Endodermal cell (in vitro differentiated cells): Measurements from ENCODE around the gene USP47. TPM values are rescaled to one million over a fixed set of nuclear protein-coding genes. Genes with fewer than 3 reads are reported as not detected.

ENCODE experiments used
- DNase-seq: peaks from one replicate; pipeline ENCODE4 v3.0.0-alpha.2; 2017
- H3K27ac ChIP-seq: 2 replicates; pipeline ENCODE4 v1.5.1; 2013; ENCODE audit warnings: mild to moderate bottlenecking, low read depth, low read length, moderate library complexity
- H3K27me3 ChIP-seq: 2 replicates; pipeline ENCODE4 v1.6.1; 2013; ENCODE audit warnings: mild to moderate bottlenecking, low read length, moderate library complexity; ENCODE audit not compliant: insufficient read depth, control insufficient read depth, poor library complexity, severe bottlenecking
- H3K36me3 ChIP-seq: 2 replicates; pipeline ENCODE4 v1.7.0; 2013; ENCODE audit warnings: mild to moderate bottlenecking, low read length, moderate library complexity; ENCODE audit not compliant: control insufficient read depth, insufficient read depth
- H3K4me1 ChIP-seq: one replicate; pipeline ENCODE4 v1.7.0; 2013; ENCODE audit warnings: low read length; ENCODE audit not compliant: control insufficient read depth, insufficient read depth
- H3K4me3 ChIP-seq: 2 replicates; pipeline ENCODE4 v1.5.1; 2013; ENCODE audit warnings: mild to moderate bottlenecking, low read length, moderate library complexity
- H3K9ac ChIP-seq: 2 replicates; pipeline ENCODE4 v1.6.1; 2013; ENCODE audit warnings: mild to moderate bottlenecking, low read length, moderate library complexity; ENCODE audit not compliant: poor library complexity, severe bottlenecking; ENCODE audit errors: extremely low read depth
- H3K9me3 ChIP-seq: 2 replicates; pipeline ENCODE4 v1.6.1; 2013; ENCODE audit warnings: mild to moderate bottlenecking, low read length, moderate library complexity; ENCODE audit not compliant: control insufficient read depth
- H3K27ac Mint-ChIP-seq: 2 replicates; pipeline ENCODE4 v1.8.0; 2020; ENCODE audit warnings: mixed read lengths
- H3K27me3 Mint-ChIP-seq: 2 replicates; pipeline ENCODE4 v1.8.0; 2021; ENCODE audit warnings: mild to moderate bottlenecking, mixed read lengths; ENCODE audit not compliant: insufficient read depth
- H3K36me3 Mint-ChIP-seq: 2 replicates; pipeline ENCODE4 v1.8.0; 2020; ENCODE audit warnings: low read depth, mixed read lengths
- H3K4me1 Mint-ChIP-seq: 2 replicates; pipeline ENCODE4 v1.8.0; 2020; ENCODE audit warnings: mixed read lengths
- H3K4me3 Mint-ChIP-seq: 2 replicates; pipeline ENCODE4 v1.8.0; 2020; ENCODE audit warnings: mild to moderate bottlenecking, moderate library complexity, mixed read lengths
- H3K9me3 Mint-ChIP-seq: 2 replicates; pipeline ENCODE4 v1.8.0; 2020; ENCODE audit warnings: mild to moderate bottlenecking, mixed read lengths
- CTCF ChIP-seq: fragments of 200-600 bp; sonication (generic); conservative IDR thresholded peaks from 2 replicates; pipeline ENCODE4 v1.5.0; 2021; ENCODE audit warnings: antibody characterized with exemption, mild to moderate bottlenecking
- WGBS, 2 experiments: methylation state at CpG; one replicate each; pipeline versions ENCODE4 v1.1.5 to v1.1.7; 2013; ENCODE audit warnings: missing lambda C conversion rate in 2 of 2, mixed read lengths in 1 of 2; ENCODE audit not compliant: insufficient coverage in 1 of 2, insufficient read length in 1 of 2; 5-methylcytosine and 5-hydroxymethylcytosine counted together
- total RNA-seq, 2 donors: library from RNA; stranded (reverse); fragmentation: NEBNext Ultra II Directional in 1 of 2; extraction: Animal tissue kit (Norgen Biotek cat#: 25700) in 1 of 2; gene quantifications; 2 replicates in 1 of 2; 3 replicates in 1 of 2; pipeline ENCODE4 v1.2.1, GENCODE V29; 2021

USP47 gene
- total RNA-seq, 2 donors from 2014 or later = 26.3 to 26.9 TPM

- DNase-seq = no peak
- no peak overlapping the region for H3K27ac Mint-ChIP-seq
- no peak for TF ChIP-seq CTCF
- H3K9me3 Mint-ChIP-seq = no peaks in the 10 kb centered on the region
- Histone ChIP-seq H3K27me3 (peaks cover 20% of the 10 kb centered on the region), H3K4me1 (peaks cover 4% of the 10 kb centered on the region), H3K36me3 (peaks cover 26% of the 10 kb centered on the region), H3K9ac (no peak overlapping the region), H3K27ac (no peak overlapping the region), H3K4me3 (no peak overlapping the region), H3K9me3 (no peaks in the 10 kb centered on the region)
- peaks cover 20% of the 10 kb centered on the region for H3K27me3 Mint-ChIP-seq
- WGBS, 2 experiments = 92 to 96% methylated on average over 3 to 4 of the region's 4 CpGs
- peaks cover 12% of the 10 kb centered on the region for H3K4me1 Mint-ChIP-seq
- no peak overlapping the region for H3K4me3 Mint-ChIP-seq
- H3K36me3 Mint-ChIP-seq = peaks cover 18% of the 10 kb centered on the region
Measured at GRCh38 chr11:12005061-12005460, 163.3 kb downstream of the USP47 start.

GRCh38 chr11:12005476-12005875 lies 163.7 kb downstream of the USP47 start:
- Mint-ChIP-seq H3K4me3 (no peak overlapping the region), H3K27me3 (peaks cover 25% of the 10 kb centered on the region), H3K4me1 (peaks cover 12% of the 10 kb centered on the region), H3K36me3 (peaks cover 18% of the 10 kb centered on the region), H3K9me3 (no peaks in the 10 kb centered on the region), H3K27ac (no peak overlapping the region)
- TF ChIP-seq CTCF = no peak
- Histone ChIP-seq H3K27ac (no peak overlapping the region), H3K9me3 (no peaks in the 10 kb centered on the region), H3K27me3 (peaks cover 24% of the 10 kb centered on the region), H3K9ac (no peak overlapping the region), H3K36me3 (peaks cover 26% of the 10 kb centered on the region), H3K4me1 (peaks cover 4% of the 10 kb centered on the region), H3K4me3 (no peak overlapping the region)
- DNase-seq = no peak
- WGBS, 2 experiments = 96 to 100% methylated on average over 1 of the region's 1 CpG

GRCh38 chr11:12006552-12007229 lies 164.9 kb downstream of the USP47 start:
- no peak overlapping the region for H3K27ac ChIP-seq
- DNase-seq = no peak
- H3K9me3 ChIP-seq = no peaks in the 10 kb centered on the region
- WGBS, 2 experiments = 96 to 97% methylated on average over 7 of the region's 7 CpGs
- H3K4me3 ChIP-seq = no peak overlapping the region
- no peak for TF ChIP-seq CTCF
- Mint-ChIP-seq H3K36me3 (peaks cover 8% of the 10 kb centered on the region), H3K4me3 (no peak overlapping the region), H3K4me1 (peaks cover 12% of the 10 kb centered on the region), H3K27ac (no peak overlapping the region), H3K27me3 (peaks cover 35% of the 10 kb centered on the region), H3K9me3 (no peaks in the 10 kb centered on the region)
- H3K27me3 ChIP-seq = peaks cover 36% of the 10 kb centered on the region
- no peak overlapping the region for H3K9ac ChIP-seq
- H3K4me1 ChIP-seq = peaks cover 4% of the 10 kb centered on the region
- peaks cover 15% of the 10 kb centered on the region for H3K36me3 ChIP-seq
